Ovary (tissue), 9 donors: Measurements from ENCODE around the gene PARK7. TPM values are rescaled to one million over a fixed set of nuclear protein-coding genes. Genes with fewer than 3 reads are reported as not detected.
"Not testable (repeated sequence)": the region's sequence is repeated elsewhere in the genome, so short reads cannot be mapped to it uniquely, and the experiment has no call there.

Experiments
- DNase-seq, 5 donors: peaks; one replicate each; pipeline ENCODE4 v3.0.0-alpha.2; 2019 to 2020
- H3K27ac ChIP-seq, 2 donors: fragments of 200-600 bp; one replicate each; pipeline versions ENCODE4 v1.5.1 to v1.8.0; 2019 to 2022
- H3K27me3 ChIP-seq: fragments of 200-600 bp; one replicate; pipeline ENCODE4 v1.8.0; 2022
- H3K36me3 ChIP-seq: fragments of 200-600 bp; sonication (generic); one replicate; pipeline ENCODE4 v1.5.1; 2019
- H3K4me1 ChIP-seq: one replicate; pipeline ENCODE4 v1.8.1; 2013; ENCODE audit warnings: mild to moderate bottlenecking, moderate library complexity; ENCODE audit not compliant: insufficient read depth
- H3K4me3 ChIP-seq: fragments of 200-600 bp; sonication (generic); one replicate; pipeline ENCODE4 v1.5.1; 2017
- H3K9me3 ChIP-seq, 2 donors: fragments of 200-600 bp in 1 of 2; sonication (generic) in 1 of 2; one replicate each; pipeline versions ENCODE4 v1.5.1 to v1.8.1; 2013 to 2019; ENCODE audit warnings: mild to moderate bottlenecking in 1 of 2, moderate library complexity in 1 of 2
- CTCF ChIP-seq, 3 donors: fragments of 450-650 bp in 2 of 3; fragments of 200-600 bp in 1 of 3; IDR thresholded peaks; one replicate each; pipeline versions ENCODE4 v1.5.1 to v1.8.0; 2016 to 2022; ENCODE audit warnings: antibody characterized with exemption in 3 of 3, mild to moderate bottlenecking in 1 of 3
- EP300 ChIP-seq: sonication (generic); formaldehyde crosslinking; IDR thresholded peaks from one replicate; pipeline ENCODE4 v1.6.1; 2017; ENCODE audit warnings: antibody characterized with exemption
- POLR2A ChIP-seq: fragments of 450-650 bp; IDR thresholded peaks from one replicate; pipeline ENCODE4 v1.6.1; 2017; ENCODE audit warnings: antibody characterized with exemption, mild to moderate bottlenecking, moderate library complexity
- WGBS, 3 donors: extraction: QIAGEN DNeasy Blood & Tissue Kit in 1 of 3; methylation state at CpG; one replicate each; pipeline versions ENCODE4 v1.1.5 to v1.1.7; 2013 to 2017; 5-methylcytosine and 5-hydroxymethylcytosine counted together
- intact Hi-C, 4 donors: fragments of 100-400 bp; cut with DNase I; formaldehyde crosslinking; loops; one replicate each; pipeline versions ENCODE4 v1.11.0 to v1.15.1; 2022 to 2023
- polyA plus RNA-seq, 2 donors: library from polyadenylated mRNA; stranded (reverse); fragments of 200-250 nt in 1 of 2; fragments of 350-450 nt in 1 of 2; fragmentation: Illumina TruSeq in 1 of 2; extraction: RNeasy Lipid Tissue Mini Kit (QIAGEN cat#74804) in 1 of 2; gene quantifications; one replicate each; pipeline ENCODE4 v1.2.3, GENCODE V29; 2013 to 2014
- total RNA-seq, 7 donors: library from RNA; depleted of rRNA in 2 of 7; stranded (reverse); fragments of >200 nt in 2 of 7; fragmentation: NEBNext Ultra II Directional in 3 of 7; extraction: Animal tissue kit (Norgen Biotek cat#: 25700) in 3 of 7; gene quantifications; one replicate each; pipeline versions ENCODE4 v1.1.0 to v1.2.4, GENCODE V29; 2016 to 2023
- donor health status: DM: no; HTN: no; CAD: no; lungs with moderate emphysema.
- donor health status: DM: no; HTN: no; CAD: no.
- donor health status: Bipolar disorder and iron deficiency.
- donor health status: DM: yes; HTN: yes; CAD: no.
- donor health status: DM: no; HTN: no; CAD: no.
- donor health status: DM: yes; HTN: yes; CAD: no.

Gene PARK7
- total and polyA plus RNA-seq, 9 donors = 159 to 438 (median 248) TPM

- TF ChIP-seq CTCF (IDR thresholded peaks at IDR 0.05) = no peak
- TF ChIP-seq POLR2A = no peak
- H3K4me3 ChIP-seq = no peak overlapping the region
- peaks cover 2% of the 10 kb centered on the region for H3K4me1 ChIP-seq
- H3K9me3 ChIP-seq = no peaks in the 10 kb centered on the region
- DNase-seq = no peak
- intact Hi-C loops = no loop called here
- no peaks in the 10 kb centered on the region for H3K36me3 ChIP-seq
- 71 to 80% (median 77%) methylated on average over 5 of the region's 5 CpGs for WGBS, 3 donors
- no peaks in the 10 kb centered on the region for H3K27me3 ChIP-seq
- no peak overlapping the region for H3K27ac ChIP-seq
These were observed 12.6 kb upstream of the PARK7 start for GRCh38 chr1:7948960-7949359.

- H3K27ac ChIP-seq, H3K9me3 ChIP-seq, DNase-seq, H3K36me3 ChIP-seq, H3K27me3 ChIP-seq, H3K4me3 ChIP-seq, intact Hi-C loops, H3K4me1 ChIP-seq: not testable (repeated sequence)
- WGBS, 3 donors = 79% methylated on average over 27 of the region's 30 CpGs; no CpG with 5 or more reads in 2 of the 3 donors
These were observed 8.7 kb upstream of the PARK7 start for GRCh38 chr1:7952791-7953190.

- 1% methylated on average over 47 to 65 of the region's 65 CpGs for WGBS, 3 donors
- peak; percentile 92 to 97 (median 94) for DNase-seq
- Histone ChIP-seq H3K27me3 (no peaks in the 10 kb centered on the region), H3K4me1 (peaks cover 2% of the 10 kb centered on the region), H3K36me3 (no peaks in the 10 kb centered on the region), H3K4me3 (peak overlapping the region; percentile 77), H3K9me3 (no peaks in the 10 kb centered on the region), H3K27ac (peak overlapping the region; percentile 3 to 78)
- TF ChIP-seq POLR2A (peak; percentile 70), EP300 (no peak)
- intact Hi-C loops = no loop called here
These were observed 7.5 kb upstream of the PARK7 start for GRCh38 chr1:7953850-7954609.

GRCh38 chr1:7954683-7955082, 6.8 kb upstream of the PARK7 start:
- Histone ChIP-seq H3K9me3 (no peaks in the 10 kb centered on the region), H3K36me3 (no peaks in the 10 kb centered on the region), H3K27ac (peak overlapping the region; percentile 3 to 78), H3K4me3 (peak overlapping the region; percentile 77), H3K27me3 (no peaks in the 10 kb centered on the region), H3K4me1 (peaks cover 2% of the 10 kb centered on the region)
- no peak for DNase-seq
- TF ChIP-seq POLR2A (no peak), EP300 (no peak), CTCF (IDR thresholded peaks at IDR 0.05) (no peak)
- WGBS, 3 donors = 63 to 75% (median 68%) methylated on average over 7 of the region's 7 CpGs
- intact Hi-C loops = no loop called here

- Histone ChIP-seq H3K4me3 (no peak overlapping the region), H3K27me3 (no peaks in the 10 kb centered on the region), H3K4me1 (peaks cover 2% of the 10 kb centered on the region), H3K9me3 (no peaks in the 10 kb centered on the region), H3K36me3 (no peaks in the 10 kb centered on the region), H3K27ac (no peak overlapping the region)
- DNase-seq = no peak
- TF ChIP-seq CTCF (IDR thresholded peaks at IDR 0.05) (no peak), POLR2A (no peak), EP300 (no peak)
- intact Hi-C loops = no loop called here
- 78 to 81% (median 79%) methylated on average over 10 of the region's 10 CpGs for WGBS, 3 donors
These were observed 5.1 kb upstream of the PARK7 start for GRCh38 chr1:7956218-7957032.
